GM18520 (cell line): ENCODE results near the gene MACO1.
"Not testable (repeated sequence)": the region's sequence is repeated elsewhere in the genome, so short reads cannot be mapped to it uniquely, and the experiment has no call there.

Experiments used
- ATAC-seq: cut with Tn5 transposase; IDR thresholded peaks from one replicate; pipeline ENCODE4 v1.9.1; 2021; ENCODE audit not compliant: unreplicated experiment

MACO1 gene

GRCh38 chr1:25423206-25423605 is 7.5 kb upstream of the MACO1 start:
- not testable (repeated sequence) for ATAC-seq

DNA sequence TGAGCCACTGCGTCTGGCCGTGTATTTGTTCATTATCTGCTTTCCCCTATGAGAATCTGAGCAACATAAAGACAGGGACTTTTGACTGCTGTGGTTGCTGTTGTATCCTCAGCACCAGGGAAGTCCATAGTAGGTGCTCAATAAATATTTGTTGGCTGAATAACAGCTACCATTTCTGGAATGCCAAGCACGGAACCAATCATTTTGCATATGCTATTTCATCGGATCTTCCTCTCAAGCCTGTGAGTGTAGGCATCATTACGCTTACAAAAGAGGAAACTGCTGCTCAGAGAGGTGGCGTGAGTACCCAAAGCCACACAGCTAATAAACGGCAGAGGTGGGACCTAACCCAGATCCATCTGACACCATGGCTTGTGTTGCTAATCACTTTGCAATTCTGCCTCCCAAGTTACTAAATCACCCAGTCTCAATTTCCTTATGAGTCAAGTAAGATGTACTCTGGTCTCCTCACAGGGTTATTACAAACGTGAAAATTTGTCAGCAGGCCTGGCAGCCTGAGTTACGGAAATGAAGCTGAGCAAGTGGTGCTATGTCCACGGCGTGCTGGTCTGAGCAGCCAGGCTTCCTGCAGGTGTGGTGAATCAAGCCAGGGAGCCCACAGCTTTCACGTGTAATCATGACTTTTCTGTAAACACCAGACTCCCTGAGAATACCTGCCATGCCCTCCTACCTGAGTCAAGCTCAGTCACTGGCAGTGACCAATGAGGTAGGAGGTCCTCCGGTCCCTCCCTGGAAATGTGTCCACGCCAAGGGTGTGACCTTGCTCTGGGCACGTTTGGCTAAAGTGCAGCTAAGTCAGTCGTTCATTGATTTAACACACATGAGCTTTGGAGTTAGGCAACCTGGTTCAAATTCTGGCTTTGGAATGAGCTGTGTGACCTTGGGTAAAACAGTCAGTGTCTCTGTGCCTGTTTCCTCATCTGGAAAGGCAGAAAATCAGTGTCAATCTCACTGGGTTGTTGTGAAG is 5.3 kb upstream of the MACO1 start:
- no peak for ATAC-seq

DNA sequence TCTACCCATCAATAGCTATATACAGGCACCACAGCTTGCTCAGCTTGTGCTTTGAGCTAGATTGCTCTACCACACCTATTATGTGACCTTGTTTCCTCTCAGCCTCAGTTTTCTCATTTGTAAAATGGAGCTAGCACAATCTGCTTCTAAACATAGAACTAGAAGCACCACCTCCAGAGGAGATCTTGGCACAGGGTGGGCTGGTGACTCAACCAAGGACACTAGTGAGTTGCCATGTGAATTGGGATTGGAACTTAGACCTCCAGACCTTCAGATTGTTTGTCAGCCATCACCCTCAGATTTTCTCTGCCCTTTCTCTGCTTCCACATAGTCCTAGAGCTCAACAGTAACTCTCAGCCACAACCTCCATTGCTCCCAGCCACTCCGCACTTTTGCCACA is 3.0 kb upstream of the MACO1 start:
- no peak for ATAC-seq

- ATAC-seq, result no peak
These were observed 2.1 kb upstream of the MACO1 start for GRCh38 chr1:25428475-25429166.

DNA sequence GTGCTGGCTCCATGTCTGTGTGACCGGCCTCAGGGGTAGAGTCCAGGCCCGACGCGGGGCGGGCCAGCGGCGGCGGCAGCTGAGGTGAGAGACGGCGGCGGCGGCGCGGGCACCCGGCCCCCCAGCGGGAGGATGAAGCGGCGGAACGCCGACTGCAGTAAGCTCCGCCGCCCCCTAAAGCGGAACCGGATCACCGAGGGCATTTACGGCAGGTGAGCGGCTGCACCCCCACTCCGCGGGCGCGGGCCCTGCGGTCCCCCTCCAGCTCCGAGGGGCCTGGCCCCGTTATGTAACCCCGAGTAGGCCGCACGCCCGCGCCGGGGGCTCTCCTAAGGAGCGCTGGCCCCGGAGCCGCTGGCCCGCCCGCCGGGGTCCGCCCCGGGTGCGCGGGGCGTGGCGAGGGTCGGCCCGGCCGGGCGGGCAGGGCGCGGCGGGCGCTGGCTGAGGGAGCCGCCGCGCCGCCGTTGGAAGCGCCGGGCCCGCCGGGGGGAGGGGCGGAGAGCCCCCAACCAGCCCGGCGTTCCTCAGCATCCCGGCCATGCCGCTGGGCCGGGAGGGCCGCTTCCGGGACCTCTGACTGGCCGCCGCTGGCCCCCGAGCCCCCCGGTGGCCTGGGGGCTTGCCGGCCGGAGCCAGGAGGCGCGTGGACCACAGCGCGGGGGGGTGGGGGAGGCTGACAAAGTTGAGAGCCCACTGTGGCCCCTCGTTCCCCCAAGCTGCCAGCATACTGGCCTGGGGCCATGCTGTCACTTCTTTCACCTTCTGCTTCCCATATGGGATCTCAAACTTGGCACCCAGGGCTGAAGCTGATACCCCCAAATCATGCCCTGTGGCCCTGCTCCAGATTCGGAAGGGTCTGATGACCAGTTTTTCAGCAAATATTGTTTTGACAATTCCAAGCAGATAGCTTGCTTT is 527 bp downstream of the MACO1 start:
- ATAC-seq, result peak; percentile 3

DNA sequence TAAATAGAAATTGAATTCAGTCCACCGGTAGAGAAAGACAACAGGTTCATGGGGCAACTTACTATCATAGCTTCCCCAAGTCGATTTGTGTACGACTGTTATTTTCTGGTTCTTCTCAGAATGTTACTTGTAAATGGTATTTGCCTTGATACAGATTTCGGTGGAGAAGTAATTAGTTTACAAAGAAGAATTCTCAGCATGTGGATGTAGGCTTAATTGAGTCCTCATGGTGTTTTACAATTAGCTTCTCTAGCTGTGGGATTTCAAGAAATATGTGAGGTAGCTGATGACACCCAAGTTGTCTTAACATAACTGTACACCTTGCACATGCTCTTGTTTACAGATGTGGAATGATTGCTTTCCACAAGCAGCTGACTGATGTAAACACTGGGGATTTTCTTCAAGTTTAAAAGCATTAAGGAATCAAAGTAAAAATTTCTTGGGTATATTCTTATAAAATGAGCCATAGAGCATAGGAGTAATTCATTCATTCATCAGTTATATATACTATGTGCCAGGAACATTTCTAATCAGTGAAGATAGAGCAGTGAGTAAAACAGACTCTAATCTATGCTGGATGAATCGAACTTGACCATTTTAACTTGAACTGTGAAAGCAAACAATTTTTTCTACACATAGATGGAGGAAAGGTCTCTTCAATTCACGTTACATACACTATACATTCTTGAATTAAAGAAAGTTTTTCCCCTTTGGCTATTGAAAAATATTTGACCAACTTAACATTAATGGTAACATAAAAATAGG is 1.4 kb downstream of the MACO1 start:
- no peak for ATAC-seq

- ATAC-seq, result no peak
These were observed 2.2 kb downstream of the MACO1 start for GRCh38 chr1:25432749-25433388.

GRCh38 chr1:25433389-25434186 is 2.9 kb downstream of the MACO1 start:
- no peak for ATAC-seq

DNA sequence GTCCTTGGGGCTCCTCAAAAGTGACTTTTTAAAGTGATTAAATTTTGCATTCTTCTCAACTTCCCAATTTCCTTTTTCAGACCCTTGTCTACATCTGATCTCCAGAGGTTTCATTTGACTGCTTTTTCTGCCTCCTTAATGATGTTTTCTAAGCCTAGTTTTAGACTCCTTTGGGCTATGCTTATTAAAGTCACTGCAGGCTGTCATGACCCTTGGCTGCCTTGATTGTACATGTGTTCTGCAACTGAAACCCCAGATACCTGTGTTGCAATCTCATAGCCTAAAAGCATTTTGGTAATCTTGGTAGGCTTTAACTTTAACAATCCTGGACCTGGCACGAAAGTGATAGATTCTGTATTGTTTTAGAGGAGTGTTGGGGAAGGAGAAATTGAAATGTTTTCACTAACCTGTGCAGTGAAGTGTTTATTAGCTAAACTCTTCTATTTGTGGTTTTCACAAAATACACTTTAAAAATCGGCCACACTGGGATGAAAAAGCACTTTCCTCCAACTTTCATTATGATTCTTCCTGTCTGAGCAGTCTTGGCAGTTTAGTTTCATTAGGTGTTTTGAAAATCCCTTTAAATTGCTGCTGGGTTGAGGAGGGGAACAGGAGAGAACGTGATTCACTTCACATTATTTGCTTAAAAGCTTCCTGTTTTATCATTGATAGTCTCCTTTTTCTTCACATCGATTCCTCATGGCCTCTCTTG is 4.9 kb downstream of the MACO1 start:
- ATAC-seq, result no peak

- no peak for ATAC-seq
These were observed 7.0 kb downstream of the MACO1 start for GRCh38 chr1:25437672-25438071.

GRCh38 chr1:25439287-25439686 is 8.6 kb downstream of the MACO1 start:
- no peak for ATAC-seq

GRCh38 chr1:25442178-25442577 is 11.5 kb downstream of the MACO1 start:
- no peak for ATAC-seq

DNA sequence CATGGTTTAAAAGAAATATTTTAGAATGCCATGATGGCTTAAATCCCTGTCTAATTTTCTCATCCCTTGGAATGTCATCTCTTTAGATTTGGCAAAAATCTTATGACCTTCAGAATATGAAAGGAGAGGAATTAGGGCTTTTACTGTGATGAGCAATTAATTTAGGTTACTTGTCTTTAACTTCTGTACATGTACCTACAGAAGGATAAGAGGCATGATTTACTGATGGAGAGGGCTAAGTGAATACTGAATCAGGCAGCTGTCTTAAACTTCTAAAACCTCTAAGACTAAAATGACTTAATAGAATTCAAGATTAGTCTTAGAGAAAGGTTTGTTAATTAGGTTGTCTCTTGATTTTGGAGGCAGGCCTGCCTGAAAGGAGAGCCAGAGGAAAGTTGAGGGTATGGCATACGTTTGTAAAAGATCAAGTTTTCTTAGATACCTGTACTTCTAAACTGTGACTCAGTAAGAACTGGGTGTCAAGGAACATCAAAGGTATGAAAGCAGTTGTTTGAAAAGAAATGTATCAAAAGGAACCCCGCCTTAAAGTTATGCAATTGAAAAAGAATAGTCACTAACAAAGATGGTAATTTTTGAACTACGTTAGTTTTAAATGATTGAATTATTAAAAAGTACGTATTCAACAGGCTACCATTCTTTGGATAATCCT is 12.5 kb downstream of the MACO1 start:
- ATAC-seq, result no peak

DNA sequence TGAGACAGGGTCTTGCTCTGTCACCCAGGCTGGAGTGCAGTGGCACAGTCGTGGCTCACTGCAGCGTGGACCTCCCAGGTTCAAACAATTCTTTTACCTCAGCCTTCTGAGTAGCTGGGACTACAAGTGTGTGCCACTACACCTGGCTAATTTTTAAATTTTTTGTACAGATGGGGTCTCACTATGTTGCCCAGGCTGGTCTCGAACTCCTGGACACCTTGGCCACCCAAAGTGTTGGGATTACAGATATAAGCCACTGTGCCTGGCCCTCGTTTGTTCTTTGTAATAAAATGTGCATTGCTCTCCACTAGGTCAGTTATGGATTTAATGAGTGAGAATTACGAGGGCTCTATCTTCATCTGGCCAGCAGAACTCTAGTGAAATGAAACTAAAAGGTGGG is 13.9 kb downstream of the MACO1 start:
- ATAC-seq, result not testable (repeated sequence)

DNA sequence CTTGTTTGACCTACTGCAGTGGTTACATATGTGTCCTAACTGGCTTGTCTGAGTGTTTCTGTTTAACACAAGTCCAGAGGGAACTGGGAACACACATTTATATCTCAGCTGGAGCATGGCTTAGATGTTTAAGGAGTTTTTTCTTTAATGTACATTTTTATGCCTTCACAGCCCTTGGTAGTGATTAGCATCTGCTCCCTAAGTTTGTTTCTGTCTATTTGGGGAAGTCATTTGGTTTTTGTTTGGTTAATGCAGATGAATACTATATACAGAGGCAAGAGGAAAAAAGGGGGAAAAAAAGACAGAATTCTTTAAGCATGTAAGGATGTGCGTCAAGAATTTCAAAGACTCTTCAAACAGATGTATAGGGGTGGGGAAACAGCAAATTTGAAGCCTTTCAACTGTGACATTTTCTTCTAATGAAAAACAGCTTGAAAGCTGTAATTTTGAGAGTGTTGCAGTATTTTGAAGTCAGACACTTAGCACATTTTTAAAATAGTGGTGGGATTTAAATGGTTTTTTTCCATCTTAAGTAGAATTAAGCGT is 15.4 kb downstream of the MACO1 start:
- no peak for ATAC-seq

DNA sequence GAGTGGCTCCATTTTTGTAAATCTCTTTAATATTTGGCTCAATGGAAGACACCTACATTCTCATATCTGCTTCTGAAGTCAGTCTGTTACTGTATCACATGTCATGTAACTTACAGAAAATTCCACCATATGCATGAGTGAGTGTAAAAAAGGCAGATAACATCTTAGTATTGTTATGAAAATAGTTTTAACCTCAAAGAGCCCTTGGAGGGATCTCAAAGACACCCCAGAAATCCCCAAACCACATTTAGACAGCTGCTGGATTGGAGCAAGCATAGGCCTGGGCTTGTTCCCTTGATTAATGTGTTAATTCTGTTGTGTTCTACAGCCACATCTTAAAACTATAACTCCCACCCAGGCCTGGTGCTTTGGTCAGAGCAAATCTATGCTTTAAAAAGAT is 16.9 kb downstream of the MACO1 start:
- ATAC-seq, result peak; percentile 73

DNA sequence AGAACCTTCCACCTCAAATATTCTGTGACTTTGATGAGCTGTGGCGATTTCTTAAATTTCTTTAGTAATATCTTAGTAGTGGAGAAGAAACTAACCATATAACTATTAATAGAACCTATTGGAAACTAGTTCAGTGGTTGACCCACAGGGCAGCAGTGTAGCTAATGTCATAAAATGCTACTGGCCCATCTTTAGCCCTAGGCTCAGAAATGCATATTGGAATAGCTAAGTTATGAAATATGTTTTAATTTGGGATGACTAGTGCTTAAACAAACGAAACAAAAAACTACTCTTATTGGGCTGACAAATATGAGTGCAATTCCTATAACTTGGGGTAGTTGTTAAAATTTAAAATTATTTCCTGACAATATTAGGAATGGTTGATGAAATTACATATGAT is 20.2 kb downstream of the MACO1 start:
- ATAC-seq, result no peak

DNA sequence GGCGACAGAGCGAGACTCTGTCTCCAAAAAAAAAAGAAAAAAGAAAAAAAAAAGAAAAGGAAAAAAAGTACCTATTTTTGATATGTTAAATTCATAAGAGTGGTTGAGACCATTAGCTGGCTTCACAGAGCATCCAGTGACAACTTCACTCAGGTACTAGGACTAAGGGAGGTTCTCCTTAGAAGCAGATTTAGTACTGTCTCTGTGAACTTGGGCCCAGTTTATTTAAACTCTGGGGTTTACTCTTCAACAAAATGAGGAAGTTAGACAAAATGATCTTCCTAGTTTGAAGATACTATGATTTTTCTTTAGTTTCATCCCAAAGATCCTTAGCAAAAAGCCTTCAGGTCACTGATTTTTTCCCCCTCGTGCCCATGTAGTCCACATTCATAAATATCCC is 21.2 kb downstream of the MACO1 start:
- ATAC-seq, result no peak
